Measurements from ENCODE around the gene PTGES. TPM values are rescaled to one million over a fixed set of nuclear protein-coding genes. Genes with fewer than 3 reads are reported as not detected.

The PTGES gene
- total RNA-seq, 1 donor from 2014 or later, result 1.9 TPM

DNA sequence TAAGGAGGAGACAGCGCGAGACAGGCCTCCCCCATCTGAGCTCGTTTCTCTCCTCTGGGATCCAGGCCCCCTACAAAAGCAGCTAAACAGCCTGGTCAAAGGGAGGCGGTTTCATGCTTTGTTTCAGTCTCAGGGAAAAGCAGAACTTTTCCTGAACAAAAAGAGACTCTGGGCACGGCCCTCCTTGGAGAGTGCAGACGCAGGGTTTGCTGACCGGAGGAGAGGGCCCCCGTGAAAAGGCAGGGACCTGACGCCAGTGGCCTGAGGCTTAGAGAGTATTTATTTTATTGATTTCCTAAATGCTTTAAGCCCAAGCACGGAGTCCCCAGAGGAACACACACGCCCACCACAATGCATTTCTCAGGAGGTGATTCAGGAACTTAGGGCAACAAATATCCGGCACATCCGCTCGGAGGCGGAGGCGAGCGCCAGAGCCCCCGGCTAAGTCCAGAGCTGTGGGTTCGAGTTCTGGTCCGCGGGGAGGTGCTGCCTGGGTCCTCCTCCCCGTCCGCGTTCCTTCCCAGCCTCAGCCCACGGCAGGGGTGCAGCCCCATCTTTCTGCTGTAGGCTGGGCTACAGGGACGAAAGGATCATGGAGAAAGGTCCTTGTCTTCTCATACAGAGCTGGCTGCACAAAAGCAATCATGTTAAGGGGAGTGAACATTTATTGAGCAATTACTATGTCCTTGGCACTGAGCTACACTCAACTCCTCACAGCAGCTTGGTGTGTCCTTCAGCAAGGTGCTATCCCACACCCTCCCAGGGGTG, 40.0 kb downstream of the PTGES start:
- DNase-seq, result no peak
- peak overlapping the region; percentile 38 for H3K27ac ChIP-seq (replicated peaks)
- H3K4me1 ChIP-seq, result peaks cover 17% of the 10 kb centered on the region
- H3K27me3 ChIP-seq (ENCODE audit: low read depth), result no peaks in the 10 kb centered on the region
- no peaks in the 10 kb centered on the region for H3K36me3 ChIP-seq
- TF ChIP-seq, protein P1, sequence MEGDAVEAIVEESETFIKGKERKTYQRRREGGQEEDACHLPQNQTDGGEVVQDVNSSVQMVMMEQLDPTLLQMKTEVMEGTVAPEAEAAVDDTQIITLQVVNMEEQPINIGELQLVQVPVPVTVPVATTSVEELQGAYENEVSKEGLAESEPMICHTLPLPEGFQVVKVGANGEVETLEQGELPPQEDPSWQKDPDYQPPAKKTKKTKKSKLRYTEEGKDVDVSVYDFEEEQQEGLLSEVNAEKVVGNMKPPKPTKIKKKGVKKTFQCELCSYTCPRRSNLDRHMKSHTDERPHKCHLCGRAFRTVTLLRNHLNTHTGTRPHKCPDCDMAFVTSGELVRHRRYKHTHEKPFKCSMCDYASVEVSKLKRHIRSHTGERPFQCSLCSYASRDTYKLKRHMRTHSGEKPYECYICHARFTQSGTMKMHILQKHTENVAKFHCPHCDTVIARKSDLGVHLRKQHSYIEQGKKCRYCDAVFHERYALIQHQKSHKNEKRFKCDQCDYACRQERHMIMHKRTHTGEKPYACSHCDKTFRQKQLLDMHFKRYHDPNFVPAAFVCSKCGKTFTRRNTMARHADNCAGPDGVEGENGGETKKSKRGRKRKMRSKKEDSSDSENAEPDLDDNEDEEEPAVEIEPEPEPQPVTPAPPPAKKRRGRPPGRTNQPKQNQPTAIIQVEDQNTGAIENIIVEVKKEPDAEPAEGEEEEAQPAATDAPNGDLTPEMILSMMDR (IDR thresholded peaks at IDR 0.05; ENCODE audit: borderline replicate concordance), result no peak
- H3K9me3 ChIP-seq (replicated peaks), result no peaks in the 10 kb centered on the region
- H3K4me3 ChIP-seq, result peak overlapping the region; percentile 24
- intact Hi-C loops (cut with micrococcal nuclease), result no loop called here

DNA sequence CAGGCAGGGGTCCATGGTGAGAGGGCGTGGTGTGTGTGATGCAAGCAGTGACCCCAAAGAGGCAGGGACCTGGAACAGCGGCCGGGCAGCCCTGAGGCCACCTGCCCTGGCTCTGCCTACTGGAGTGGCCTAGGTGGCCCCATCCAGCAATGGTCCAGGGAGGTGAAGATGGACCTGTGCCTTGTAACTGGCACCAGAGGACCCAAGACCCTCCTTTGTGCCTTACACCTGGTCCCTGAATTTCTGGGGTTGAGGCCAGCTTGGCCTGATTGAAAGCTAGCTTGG, 42.7 kb downstream of the PTGES start:
- H3K4me1 ChIP-seq, result peaks cover 10% of the 10 kb centered on the region
- no peaks in the 10 kb centered on the region for H3K27me3 ChIP-seq (ENCODE audit: low read depth)
- intact Hi-C loops (cut with micrococcal nuclease), result no loop called here
- H3K9me3 ChIP-seq (replicated peaks), result no peaks in the 10 kb centered on the region
- DNase-seq, result no peak
- H3K4me3 ChIP-seq, result no peak overlapping the region
- no peak overlapping the region for H3K27ac ChIP-seq (replicated peaks)
- TF ChIP-seq, protein P1 (IDR thresholded peaks at IDR 0.05; ENCODE audit: borderline replicate concordance), result no peak
- H3K36me3 ChIP-seq, result no peaks in the 10 kb centered on the region

DNA sequence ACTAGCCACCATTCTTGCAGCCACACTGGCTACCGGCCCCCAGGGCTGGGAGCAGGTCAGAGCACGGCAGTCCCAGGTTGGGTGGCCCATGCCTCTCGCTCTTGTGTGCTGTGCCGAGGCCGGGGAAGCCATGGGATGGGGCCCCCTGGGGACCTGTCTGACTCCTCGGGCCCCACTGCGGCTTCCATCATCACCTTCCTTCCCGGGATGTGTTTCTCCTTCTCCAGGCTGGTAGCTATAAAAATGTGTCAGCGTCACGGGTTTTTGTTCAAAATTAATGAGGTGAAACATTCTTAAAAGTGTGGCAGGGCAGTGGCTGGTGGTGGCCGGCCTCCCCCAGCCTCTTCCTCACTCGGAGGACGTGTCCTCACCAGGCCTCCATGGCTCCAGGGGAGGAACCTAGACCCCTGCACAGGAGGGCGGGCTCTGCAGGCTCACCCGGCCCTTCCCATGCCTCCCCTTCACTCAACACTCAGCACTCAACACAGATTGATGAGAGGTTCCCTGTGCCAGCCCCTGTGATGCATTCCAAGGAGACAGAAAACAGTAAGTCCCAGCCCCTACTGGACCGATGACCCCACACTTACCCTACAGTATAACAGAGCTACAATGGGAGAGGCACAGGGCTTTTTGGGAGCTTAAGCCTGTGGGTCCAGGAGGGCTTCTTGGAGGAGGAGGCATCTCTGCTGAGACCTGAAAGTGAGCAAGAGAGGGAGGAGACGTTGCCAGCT, 43.2 kb downstream of the PTGES start:
- Histone ChIP-seq H3K27me3 (ENCODE audit: low read depth) (peaks cover under 1% of the 10 kb centered on the region), H3K4me3 (no peak overlapping the region), H3K27ac (replicated peaks) (no peak overlapping the region), H3K9me3 (replicated peaks) (no peaks in the 10 kb centered on the region), H3K36me3 (no peaks in the 10 kb centered on the region), H3K4me1 (peaks cover 10% of the 10 kb centered on the region)
- intact Hi-C loops (cut with micrococcal nuclease), result no loop called here
- DNase-seq, result no peak
- TF ChIP-seq, protein P1 (IDR thresholded peaks at IDR 0.05; ENCODE audit: borderline replicate concordance), result no peak

DNA sequence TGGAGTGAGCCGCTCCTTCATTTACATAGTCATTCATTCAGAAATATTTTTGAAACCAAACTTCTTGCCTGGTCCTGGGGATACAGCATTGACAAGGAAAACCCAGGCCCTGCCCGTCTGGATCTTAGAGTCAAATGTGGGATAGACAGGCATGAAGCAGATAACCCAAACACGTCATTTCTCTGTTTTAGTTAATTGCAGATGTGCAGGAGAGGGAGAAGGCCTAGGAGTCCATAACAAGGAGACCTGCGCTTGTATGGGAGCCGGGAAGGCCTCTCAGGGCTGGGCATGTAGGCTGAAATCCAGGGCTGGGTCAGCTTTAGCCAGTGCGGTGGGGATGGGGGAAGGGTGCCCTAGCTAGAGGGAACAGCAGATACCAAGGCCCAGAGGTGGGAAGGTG, 44.0 kb downstream of the PTGES start:
- no peak overlapping the region for H3K4me3 ChIP-seq
- DNase-seq, result no peak
- H3K27ac ChIP-seq (replicated peaks), result no peak overlapping the region
- TF ChIP-seq, protein P1 (IDR thresholded peaks at IDR 0.05; ENCODE audit: borderline replicate concordance), result no peak
- H3K36me3 ChIP-seq, result no peaks in the 10 kb centered on the region
- peaks cover 7% of the 10 kb centered on the region for H3K27me3 ChIP-seq (ENCODE audit: low read depth)
- peaks cover 10% of the 10 kb centered on the region for H3K4me1 ChIP-seq
- no peaks in the 10 kb centered on the region for H3K9me3 ChIP-seq (replicated peaks)
- intact Hi-C loops (cut with micrococcal nuclease), result no loop called here

DNA sequence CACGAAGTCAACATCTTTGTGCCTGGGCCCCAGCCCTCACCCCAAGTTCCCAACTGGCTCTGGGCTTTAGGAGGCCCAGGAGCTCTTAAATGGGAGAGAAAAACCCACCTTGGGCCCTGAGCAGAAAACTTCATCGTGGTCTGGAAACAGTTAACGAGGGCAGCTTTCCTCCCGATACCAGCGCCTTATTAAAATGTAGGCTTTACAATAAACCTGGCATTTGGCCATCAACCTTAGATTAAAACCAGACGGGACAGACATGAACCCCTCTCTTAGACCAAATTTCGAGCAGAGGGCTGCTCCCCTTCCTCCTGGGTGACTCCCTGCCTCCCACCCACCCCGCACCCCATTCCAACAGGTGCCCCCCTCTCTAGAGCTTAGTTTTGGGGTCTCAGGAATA, 48.0 kb downstream of the PTGES start:
- Histone ChIP-seq H3K4me3 (no peak overlapping the region), H3K4me1 (peaks cover 5% of the 10 kb centered on the region), H3K9me3 (replicated peaks) (no peaks in the 10 kb centered on the region), H3K27me3 (ENCODE audit: low read depth) (peaks cover 40% of the 10 kb centered on the region), H3K27ac (replicated peaks) (no peak overlapping the region), H3K36me3 (no peaks in the 10 kb centered on the region)
- no peak for DNase-seq
- TF ChIP-seq, protein P1 (IDR thresholded peaks at IDR 0.05; ENCODE audit: borderline replicate concordance), result no peak
- intact Hi-C loops (cut with micrococcal nuclease), result no loop called here

Measured in left ventricle myocardium inferior (tissue), 1 donor.